ENCODE results near the gene AFF3.

DNA sequence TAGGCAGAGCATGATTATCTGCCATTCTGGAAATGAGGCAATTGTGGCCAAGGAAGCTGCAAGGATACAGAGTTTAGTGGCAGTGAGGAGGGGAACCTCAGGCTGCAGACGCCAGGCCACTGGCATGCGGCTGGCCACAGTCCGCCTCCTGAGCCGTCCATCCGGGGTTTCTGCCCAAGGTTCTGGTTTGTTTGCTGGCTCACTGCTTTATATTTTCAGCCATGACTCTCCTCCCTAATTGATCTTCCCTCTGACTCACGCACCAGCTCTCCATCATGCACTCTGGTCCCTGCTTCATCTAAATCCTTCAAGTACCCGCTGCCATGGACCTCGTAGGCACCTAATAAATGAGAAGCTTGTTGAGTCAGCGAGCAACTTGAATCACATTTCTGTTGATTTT lies 544.8 kb downstream of the AFF3 start:
- TF ChIP-seq, protein P1, sequence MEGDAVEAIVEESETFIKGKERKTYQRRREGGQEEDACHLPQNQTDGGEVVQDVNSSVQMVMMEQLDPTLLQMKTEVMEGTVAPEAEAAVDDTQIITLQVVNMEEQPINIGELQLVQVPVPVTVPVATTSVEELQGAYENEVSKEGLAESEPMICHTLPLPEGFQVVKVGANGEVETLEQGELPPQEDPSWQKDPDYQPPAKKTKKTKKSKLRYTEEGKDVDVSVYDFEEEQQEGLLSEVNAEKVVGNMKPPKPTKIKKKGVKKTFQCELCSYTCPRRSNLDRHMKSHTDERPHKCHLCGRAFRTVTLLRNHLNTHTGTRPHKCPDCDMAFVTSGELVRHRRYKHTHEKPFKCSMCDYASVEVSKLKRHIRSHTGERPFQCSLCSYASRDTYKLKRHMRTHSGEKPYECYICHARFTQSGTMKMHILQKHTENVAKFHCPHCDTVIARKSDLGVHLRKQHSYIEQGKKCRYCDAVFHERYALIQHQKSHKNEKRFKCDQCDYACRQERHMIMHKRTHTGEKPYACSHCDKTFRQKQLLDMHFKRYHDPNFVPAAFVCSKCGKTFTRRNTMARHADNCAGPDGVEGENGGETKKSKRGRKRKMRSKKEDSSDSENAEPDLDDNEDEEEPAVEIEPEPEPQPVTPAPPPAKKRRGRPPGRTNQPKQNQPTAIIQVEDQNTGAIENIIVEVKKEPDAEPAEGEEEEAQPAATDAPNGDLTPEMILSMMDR (conservative IDR thresholded peaks at IDR 0.05 in 1 of 2, IDR thresholded peaks at IDR 0.05 in 1 of 2; ENCODE audit: low read depth in 1 of 2, low read length in 2 of 2), result no peak
- TF ChIP-seq EZH2 (IDR thresholded peaks at IDR 0.05; ENCODE audit: low read length, missing control alignments), result no peak

Data from fibroblast of lung (primary cell).